Measurements from ENCODE around the gene IRF6. TPM values are rescaled to one million over a fixed set of nuclear protein-coding genes. Genes with fewer than 3 reads are reported as not detected.

The IRF6 gene
- polyA plus RNA-seq (2013), result 0.86 TPM

GRCh38 chr1:209805875-209806760 lies at the start of gene IRF6:
Gene IRF6, minus strand, starts transcription at chr1:209806142. Its CDS starts 4,729 bp downstream, at chr1:209801413.
- ChIA-PET POLR2A (no interaction called here), CTCF (interaction anchor here (0.8 to 12.7 kb wide), 3 partner anchors 8 to 19 kb away, joined by 3 to 106 read pairs (median 4); partner anchors contain the start of gene UTP25)
- DNase-seq, result peak; percentile 54 to 73 (median 65)
- Histone ChIP-seq H3K4me3 (ENCODE audit: control insufficient read depth in 1 of 7, extremely low read depth in 1 of 7, insufficient read depth in 4 of 7, low read depth in 2 of 7, low read length in 6 of 7) (peak within 1 kb of the TSS; percentile 15 to 73 (median 52)), H3K9me3 (ENCODE audit: control extremely low read depth in 1 of 5, control insufficient read depth in 4 of 5, insufficient read depth in 2 of 5, low read depth in 1 of 5, low read length in 4 of 5) (no peaks in the 10 kb centered on the region), H3K4me1 (ENCODE audit: control extremely low read depth in 1 of 4, control insufficient read depth in 4 of 4, insufficient read depth in 4 of 4, low read length in 3 of 4) (peaks cover 0 to 12% (median 5%) of the 10 kb centered on the region in 4 experiments), H3K36me3 (ENCODE audit: control insufficient read depth in 4 of 4, insufficient read depth in 4 of 4, low read length in 3 of 4) (no peaks in the 10 kb centered on the region), H3K27ac (ENCODE audit: insufficient read depth in 1 of 2, low read depth in 1 of 2, low read length in 2 of 2, poor library complexity in 1 of 2, severe bottlenecking in 2 of 2) (peak within 1 kb of the TSS in 1 of 2 experiments; percentile 2), H3K27me3 (replicated peaks in 2 of 5; ENCODE audit: control insufficient read depth in 4 of 5, insufficient read depth in 5 of 5, low read length in 4 of 5) (peaks cover 0 to 14% (median 0%) of the 10 kb centered on the region in 5 experiments)
- WGBS (ENCODE audit: insufficient coverage), result 3% methylated on average over 31 of the region's 46 CpGs

GRCh38 chr1:209855623-209856022 lies 49.7 kb upstream of the IRF6 start:
- Histone ChIP-seq H3K27ac (ENCODE audit: insufficient read depth in 1 of 2, low read depth in 1 of 2, low read length in 2 of 2, poor library complexity in 1 of 2, severe bottlenecking in 2 of 2) (no peak overlapping the region), H3K9me3 (ENCODE audit: control extremely low read depth in 1 of 5, control insufficient read depth in 4 of 5, insufficient read depth in 2 of 5, low read depth in 1 of 5, low read length in 4 of 5) (no peaks in the 10 kb centered on the region), H3K27me3 (replicated peaks in 2 of 5; ENCODE audit: control insufficient read depth in 4 of 5, insufficient read depth in 5 of 5, low read length in 4 of 5) (no peaks in the 10 kb centered on the region), H3K4me3 (ENCODE audit: control insufficient read depth in 1 of 7, extremely low read depth in 1 of 7, insufficient read depth in 4 of 7, low read depth in 2 of 7, low read length in 6 of 7) (no peak overlapping the region), H3K36me3 (ENCODE audit: control insufficient read depth in 4 of 4, insufficient read depth in 4 of 4, low read length in 3 of 4) (peaks cover 13 to 35% (median 25%) of the 10 kb centered on the region in 4 experiments), H3K4me1 (ENCODE audit: control extremely low read depth in 1 of 4, control insufficient read depth in 4 of 4, insufficient read depth in 4 of 4, low read length in 3 of 4) (peaks cover 0 to 8% (median 3%) of the 10 kb centered on the region in 4 experiments)
- WGBS (ENCODE audit: insufficient coverage), result 93% methylated on average over 2 of the region's 5 CpGs
- ChIA-PET POLR2A (no interaction called here), CTCF (interaction anchor here (1.0 to 9.1 kb wide), 7 partner anchors 8 to 133 kb away, joined by 3 to 140 read pairs (median 4); no protein-coding TSS in a partner anchor)
- no peak for DNase-seq

GRCh38 chr1:209855006-209855405 lies 49.1 kb upstream of the IRF6 start:
- Histone ChIP-seq H3K27ac (ENCODE audit: insufficient read depth in 1 of 2, low read depth in 1 of 2, low read length in 2 of 2, poor library complexity in 1 of 2, severe bottlenecking in 2 of 2) (no peak overlapping the region), H3K27me3 (replicated peaks in 2 of 5; ENCODE audit: control insufficient read depth in 4 of 5, insufficient read depth in 5 of 5, low read length in 4 of 5) (no peaks in the 10 kb centered on the region), H3K4me1 (ENCODE audit: control extremely low read depth in 1 of 4, control insufficient read depth in 4 of 4, insufficient read depth in 4 of 4, low read length in 3 of 4) (peaks cover 0 to 8% (median 3%) of the 10 kb centered on the region in 4 experiments), H3K4me3 (ENCODE audit: control insufficient read depth in 1 of 7, extremely low read depth in 1 of 7, insufficient read depth in 4 of 7, low read depth in 2 of 7, low read length in 6 of 7) (no peak overlapping the region), H3K9me3 (ENCODE audit: control extremely low read depth in 1 of 5, control insufficient read depth in 4 of 5, insufficient read depth in 2 of 5, low read depth in 1 of 5, low read length in 4 of 5) (no peaks in the 10 kb centered on the region), H3K36me3 (ENCODE audit: control insufficient read depth in 4 of 4, insufficient read depth in 4 of 4, low read length in 3 of 4) (peaks cover 17 to 42% (median 28%) of the 10 kb centered on the region in 4 experiments)
- CTCF ChIA-PET, result interaction anchor here (1.1 to 9.1 kb wide), 6 partner anchors 9 to 134 kb away, joined by 3 to 140 read pairs (median 4); no protein-coding TSS in a partner anchor
- POLR2A ChIA-PET, result no interaction called here
- peak in 2 of 3 donors; percentile 11 to 22 for DNase-seq
- 24% methylated on average over 5 of the region's 8 CpGs for WGBS (ENCODE audit: insufficient coverage)

GRCh38 chr1:209854196-209854595 lies 48.3 kb upstream of the IRF6 start:
- Histone ChIP-seq H3K4me1 (ENCODE audit: control extremely low read depth in 1 of 4, control insufficient read depth in 4 of 4, insufficient read depth in 4 of 4, low read length in 3 of 4) (peaks cover 0 to 8% (median 3%) of the 10 kb centered on the region in 4 experiments), H3K9me3 (ENCODE audit: control extremely low read depth in 1 of 5, control insufficient read depth in 4 of 5, insufficient read depth in 2 of 5, low read depth in 1 of 5, low read length in 4 of 5) (no peaks in the 10 kb centered on the region), H3K4me3 (ENCODE audit: control insufficient read depth in 1 of 7, extremely low read depth in 1 of 7, insufficient read depth in 4 of 7, low read depth in 2 of 7, low read length in 6 of 7) (no peak overlapping the region), H3K36me3 (ENCODE audit: control insufficient read depth in 4 of 4, insufficient read depth in 4 of 4, low read length in 3 of 4) (peaks cover 19 to 49% (median 33%) of the 10 kb centered on the region in 4 experiments), H3K27me3 (replicated peaks in 2 of 5; ENCODE audit: control insufficient read depth in 4 of 5, insufficient read depth in 5 of 5, low read length in 4 of 5) (no peaks in the 10 kb centered on the region), H3K27ac (ENCODE audit: insufficient read depth in 1 of 2, low read depth in 1 of 2, low read length in 2 of 2, poor library complexity in 1 of 2, severe bottlenecking in 2 of 2) (no peak overlapping the region)
- CTCF ChIA-PET, result interaction anchor here (1.1 to 9.1 kb wide), 6 partner anchors 9 to 135 kb away, joined by 3 to 140 read pairs (median 4); no protein-coding TSS in a partner anchor
- POLR2A ChIA-PET, result no interaction called here
- DNase-seq, result no peak
- 100% methylated on average over 2 of the region's 3 CpGs for WGBS (ENCODE audit: insufficient coverage)

GRCh38 chr1:209853676-209854075 lies 47.7 kb upstream of the IRF6 start:
- H3K27ac ChIP-seq (ENCODE audit: insufficient read depth in 1 of 2, low read depth in 1 of 2, low read length in 2 of 2, poor library complexity in 1 of 2, severe bottlenecking in 2 of 2), result no peak overlapping the region
- H3K36me3 ChIP-seq (ENCODE audit: control insufficient read depth in 4 of 4, insufficient read depth in 4 of 4, low read length in 3 of 4), result peaks cover 21 to 54% (median 38%) of the 10 kb centered on the region in 4 experiments
- no peak overlapping the region for H3K4me3 ChIP-seq (ENCODE audit: control insufficient read depth in 1 of 7, extremely low read depth in 1 of 7, insufficient read depth in 4 of 7, low read depth in 2 of 7, low read length in 6 of 7)
- 100% methylated on average over 2 of the region's 2 CpGs for WGBS (ENCODE audit: insufficient coverage)
- ChIA-PET CTCF (interaction anchor here (3.2 to 9.1 kb wide), 2 partner anchors 10 to 135 kb away, joined by 10 to 140 read pairs; no protein-coding TSS in a partner anchor), POLR2A (no interaction called here)
- peaks cover 0 to 8% (median 3%) of the 10 kb centered on the region in 4 experiments for H3K4me1 ChIP-seq (ENCODE audit: control extremely low read depth in 1 of 4, control insufficient read depth in 4 of 4, insufficient read depth in 4 of 4, low read length in 3 of 4)
- H3K27me3 ChIP-seq (replicated peaks in 2 of 5; ENCODE audit: control insufficient read depth in 4 of 5, insufficient read depth in 5 of 5, low read length in 4 of 5), result no peaks in the 10 kb centered on the region
- no peaks in the 10 kb centered on the region for H3K9me3 ChIP-seq (ENCODE audit: control extremely low read depth in 1 of 5, control insufficient read depth in 4 of 5, insufficient read depth in 2 of 5, low read depth in 1 of 5, low read length in 4 of 5)
- no peak for DNase-seq

GRCh38 chr1:209850342-209850979 lies 44.5 kb upstream of the IRF6 start:
- CTCF ChIA-PET, result interaction anchor here (1.6 to 5.1 kb wide), 4 partner anchors 9 to 139 kb away, joined by 3 to 27 read pairs (median 8); no protein-coding TSS in a partner anchor
- Histone ChIP-seq H3K4me1 (ENCODE audit: control extremely low read depth in 1 of 4, control insufficient read depth in 4 of 4, insufficient read depth in 4 of 4, low read length in 3 of 4) (peaks cover 0 to 8% (median 3%) of the 10 kb centered on the region in 4 experiments), H3K36me3 (ENCODE audit: control insufficient read depth in 4 of 4, insufficient read depth in 4 of 4, low read length in 3 of 4) (peaks cover 24 to 76% (median 51%) of the 10 kb centered on the region in 4 experiments), H3K27ac (ENCODE audit: insufficient read depth in 1 of 2, low read depth in 1 of 2, low read length in 2 of 2, poor library complexity in 1 of 2, severe bottlenecking in 2 of 2) (no peak overlapping the region), H3K9me3 (ENCODE audit: control extremely low read depth in 1 of 5, control insufficient read depth in 4 of 5, insufficient read depth in 2 of 5, low read depth in 1 of 5, low read length in 4 of 5) (no peaks in the 10 kb centered on the region), H3K4me3 (ENCODE audit: control insufficient read depth in 1 of 7, extremely low read depth in 1 of 7, insufficient read depth in 4 of 7, low read depth in 2 of 7, low read length in 6 of 7) (no peak overlapping the region), H3K27me3 (replicated peaks in 2 of 5; ENCODE audit: control insufficient read depth in 4 of 5, insufficient read depth in 5 of 5, low read length in 4 of 5) (no peaks in the 10 kb centered on the region)
- POLR2A ChIA-PET, result no interaction called here
- WGBS (ENCODE audit: insufficient coverage), result 79% methylated on average over 5 of the region's 6 CpGs
- DNase-seq, result peak; percentile 21 to 52 (median 51)

Data from common myeloid progenitor, CD34-positive (primary cell).